HG03060 (cell line): ENCODE data around the gene MRPS33.
"Not testable (repeated sequence)": the region's sequence is repeated elsewhere in the genome, so short reads cannot be mapped to it uniquely, and the experiment has no call there.

Experiments
- ATAC-seq: cut with Tn5 transposase; IDR thresholded peaks from one replicate; pipeline ENCODE4 v1.9.1; 2021; ENCODE audit warnings: low read depth, moderate number of reproducible peaks; ENCODE audit not compliant: unreplicated experiment

The MRPS33 gene

GRCh38 chr7:140956997-140957396 is 57.8 kb downstream of the MRPS33 start:
- not testable (repeated sequence) for ATAC-seq
